ENCODE data around the gene TMPRSS11F. TPM values are rescaled to one million over a fixed set of nuclear protein-coding genes. Genes with fewer than 3 reads are reported as not detected.

The TMPRSS11F gene
- total and polyA plus RNA-seq, 2 donors (not counting 1 experiment from before 2014, with no cell fraction given) = not detected

- H3K27ac Mint-ChIP-seq = no peak overlapping the region
- H3K4me1 Mint-ChIP-seq = no peaks in the 10 kb centered on the region
- Histone ChIP-seq H3K4me3 (ENCODE audit: control extremely low read depth in 1 of 5, extremely low read depth in 1 of 5, insufficient read depth in 1 of 5, low read depth in 2 of 5, low read length in 4 of 5) (no peak overlapping the region), H3K9me3 (ENCODE audit: control extremely low read depth in 1 of 3, control insufficient read depth in 2 of 3, insufficient read depth in 1 of 3, low read length in 2 of 3) (no peaks in the 10 kb centered on the region), H3K9ac (ENCODE audit: low read length) (no peak overlapping the region), H4K20me1 (ENCODE audit: control insufficient read depth, insufficient read depth, low read length, poor library complexity, severe bottlenecking) (no peaks in the 10 kb centered on the region), H3K36me3 (replicated peaks in 1 of 2; ENCODE audit: control extremely low read depth in 1 of 2, control insufficient read depth in 1 of 2, extremely low read depth in 1 of 2, insufficient read depth in 2 of 2, low read length in 1 of 2) (no peaks in the 10 kb centered on the region), H3K4me1 (ENCODE audit: control insufficient read depth in 2 of 2, insufficient read depth in 2 of 2, low read length in 2 of 2) (no peaks in the 10 kb centered on the region), H3K4me2 (replicated peaks; ENCODE audit: low read depth, low read length, poor library complexity, severe bottlenecking) (no peak overlapping the region), H3K27ac (ENCODE audit: low read length in 2 of 2) (no peak overlapping the region), H2AFZ (ENCODE audit: insufficient read depth, low read depth, low read length, poor library complexity, severe bottlenecking) (no peak overlapping the region), H3K79me2 (ENCODE audit: control insufficient read depth, insufficient read depth, low read length) (no peaks in the 10 kb centered on the region), H3K27me3 (replicated peaks in 1 of 4; ENCODE audit: control extremely low read depth in 1 of 4, control insufficient read depth in 3 of 4, insufficient read depth in 4 of 4, low read length in 3 of 4) (no peaks in the 10 kb centered on the region)
- H3K4me3 Mint-ChIP-seq = no peak overlapping the region
- no peaks in the 10 kb centered on the region for H3K9me3 Mint-ChIP-seq (ENCODE audit: insufficient read depth)
- POLR2A ChIA-PET = no interaction called here
- DNase-seq (no peak), ATAC-seq (ENCODE audit: low read depth) (no peak)
- H3K27me3 Mint-ChIP-seq = no peaks in the 10 kb centered on the region
- 81% methylated on average over 8 of the region's 8 CpGs for WGBS (ENCODE audit: insufficient coverage)
- TF ChIP-seq EZH2 (IDR thresholded peaks at IDR 0.05; ENCODE audit: borderline replicate concordance, insufficient read depth, low read depth, low read length, poor library complexity, severe bottlenecking) (no peak), CTCF (IDR thresholded peaks at IDR 0.05) (no peak)
- intact Hi-C loops (cut with micrococcal nuclease) = no loop called here
- CTCF ChIA-PET = no interaction called here
These were observed 51.9 kb downstream of the TMPRSS11F start for GRCh38 chr4:68077737-68078136.

- H3K9ac ChIP-seq (ENCODE audit: low read length) = no peak overlapping the region
- TF ChIP-seq EZH2 (IDR thresholded peaks at IDR 0.05; ENCODE audit: borderline replicate concordance, insufficient read depth, low read depth, low read length, poor library complexity, severe bottlenecking) (no peak), CTCF (IDR thresholded peaks at IDR 0.05) (no peak)
- ATAC-seq (ENCODE audit: low read depth) (no peak), DNase-seq (no peak)
- H3K4me3 Mint-ChIP-seq = no peak overlapping the region
- H3K4me1 Mint-ChIP-seq = no peaks in the 10 kb centered on the region
- no peak overlapping the region for H2AFZ ChIP-seq (ENCODE audit: insufficient read depth, low read depth, low read length, poor library complexity, severe bottlenecking)
- H3K4me1 ChIP-seq (ENCODE audit: control insufficient read depth in 2 of 2, insufficient read depth in 2 of 2, low read length in 2 of 2) = no peaks in the 10 kb centered on the region
- H3K4me3 ChIP-seq (ENCODE audit: control extremely low read depth in 1 of 5, extremely low read depth in 1 of 5, insufficient read depth in 1 of 5, low read depth in 2 of 5, low read length in 4 of 5) = no peak overlapping the region
- no peak overlapping the region for H3K27ac Mint-ChIP-seq
- CTCF ChIA-PET = no interaction called here
- H3K9me3 Mint-ChIP-seq (ENCODE audit: insufficient read depth) = no peaks in the 10 kb centered on the region
- no peaks in the 10 kb centered on the region for H4K20me1 ChIP-seq (ENCODE audit: control insufficient read depth, insufficient read depth, low read length, poor library complexity, severe bottlenecking)
- intact Hi-C loops (cut with micrococcal nuclease) = no loop called here
- H3K4me2 ChIP-seq (replicated peaks; ENCODE audit: low read depth, low read length, poor library complexity, severe bottlenecking) = no peak overlapping the region
- no peaks in the 10 kb centered on the region for H3K79me2 ChIP-seq (ENCODE audit: control insufficient read depth, insufficient read depth, low read length)
- H3K27ac ChIP-seq (ENCODE audit: low read length in 2 of 2) = no peak overlapping the region
- POLR2A ChIA-PET = no interaction called here
- no peaks in the 10 kb centered on the region for H3K36me3 ChIP-seq (replicated peaks in 1 of 2; ENCODE audit: control extremely low read depth in 1 of 2, control insufficient read depth in 1 of 2, extremely low read depth in 1 of 2, insufficient read depth in 2 of 2, low read length in 1 of 2)
- H3K27me3 ChIP-seq (replicated peaks in 1 of 4; ENCODE audit: control extremely low read depth in 1 of 4, control insufficient read depth in 3 of 4, insufficient read depth in 4 of 4, low read length in 3 of 4) = no peaks in the 10 kb centered on the region
- no peaks in the 10 kb centered on the region for H3K9me3 ChIP-seq (ENCODE audit: control extremely low read depth in 1 of 3, control insufficient read depth in 2 of 3, insufficient read depth in 1 of 3, low read length in 2 of 3)
- no peaks in the 10 kb centered on the region for H3K27me3 Mint-ChIP-seq
These were observed 52.4 kb downstream of the TMPRSS11F start for GRCh38 chr4:68077301-68077700.
